C4-2B (cell line): ENCODE results near the gene C3.

ENCODE experiments used
- H3K27ac ChIP-seq: fragments of 450-650 bp; 2 replicates; pipeline ENCODE4 v1.5.1; 2017
- CTCF ChIP-seq: fragments of 450-650 bp; conservative IDR thresholded peaks from 2 replicates; pipeline ENCODE4 v1.5.1; 2017; ENCODE audit warnings: mild to moderate bottlenecking
- ZFX ChIP-seq: fragments of 450-650 bp; IDR thresholded peaks from 2 replicates; pipeline ENCODE4 v1.6.1; 2017

Gene C3

GRCh38 chr19:6685482-6685881 lies 35.0 kb downstream of the C3 start:
- no peak overlapping the region for H3K27ac ChIP-seq
- TF ChIP-seq CTCF (no peak), ZFX (no peak)

GRCh38 chr19:6683971-6684370 lies 36.5 kb downstream of the C3 start:
- H3K27ac ChIP-seq, result no peak overlapping the region
- TF ChIP-seq CTCF, result no peak
- TF ChIP-seq ZFX, result no peak

- no peak overlapping the region for H3K27ac ChIP-seq
- TF ChIP-seq CTCF, result no peak
- TF ChIP-seq ZFX, result no peak
Observed at GRCh38 chr19:6682607-6683128, 37.8 kb downstream of the C3 start.

- no peak overlapping the region for H3K27ac ChIP-seq
- no peak for TF ChIP-seq ZFX
- no peak for TF ChIP-seq CTCF
Observed at GRCh38 chr19:6680141-6680540, 40.3 kb downstream of the C3 start.

GRCh38 chr19:6679139-6679538 lies 41.3 kb downstream of the C3 start:
- TF ChIP-seq ZFX (no peak), CTCF (no peak)
- no peak overlapping the region for H3K27ac ChIP-seq

GRCh38 chr19:6678690-6679109 lies 41.8 kb downstream of the C3 start:
- H3K27ac ChIP-seq, result no peak overlapping the region
- no peak for TF ChIP-seq ZFX
- no peak for TF ChIP-seq CTCF

GRCh38 chr19:6677883-6678689 lies 42.4 kb downstream of the C3 start:
- TF ChIP-seq ZFX (no peak), CTCF (no peak)
- H3K27ac ChIP-seq, result peak overlapping the region; percentile 13; the same call in 1 of the 2 replicates
